Calu3 (cell line): ENCODE results near the gene BHLHA9. TPM values are rescaled to one million over a fixed set of nuclear protein-coding genes. Genes with fewer than 3 reads are reported as not detected.

Source experiments
- BruUV-seq: library from RNA; stranded (reverse); fragments of 400-500 nt; replicated peaks from 2 replicates; lab custom pipeline; 2021; lab: Mats Ljungman, UMichigan
- CTCF ChIA-PET: fragments of 300-600 bp; sonication (Branson Sonifier 250); formaldehyde crosslinking; loops from one replicate; lab custom pipeline; 2022; ENCODE audit warnings: antibody characterized with exemption; lab: Charles Lee
- DNase-seq: peaks from one replicate; pipeline ENCODE4 v3.0.0; 2022
- H3K27ac Mint-ChIP-seq: one replicate; pipeline ENCODE4 v1.8.0; 2022; ENCODE audit warnings: mixed read lengths; ENCODE audit not compliant: unreplicated experiment
- H3K27me3 Mint-ChIP-seq: one replicate; pipeline ENCODE4 v1.8.0; 2022; ENCODE audit warnings: mixed read lengths; ENCODE audit not compliant: unreplicated experiment
- H3K36me3 Mint-ChIP-seq: one replicate; pipeline ENCODE4 v1.8.0; 2022; ENCODE audit warnings: mild to moderate bottlenecking, moderate library complexity, mixed read lengths; ENCODE audit not compliant: insufficient read depth, unreplicated experiment
- H3K4me1 Mint-ChIP-seq: one replicate; pipeline ENCODE4 v1.8.0; 2022; ENCODE audit warnings: mild to moderate bottlenecking, low read depth, mixed read lengths; ENCODE audit not compliant: unreplicated experiment
- H3K4me3 Mint-ChIP-seq: one replicate; pipeline ENCODE4 v1.8.0; 2022; ENCODE audit warnings: mild to moderate bottlenecking, low read depth, moderate library complexity, mixed read lengths; ENCODE audit not compliant: unreplicated experiment
- H3K9me3 Mint-ChIP-seq: one replicate; pipeline ENCODE4 v1.8.0; 2022; ENCODE audit warnings: low read depth, mixed read lengths; ENCODE audit not compliant: unreplicated experiment
- CTCF ChIP-seq: fragments of 200-600 bp; IDR thresholded peaks from one replicate; pipeline ENCODE4 v1.8.0; 2022; ENCODE audit warnings: antibody characterized with exemption; ENCODE audit not compliant: unreplicated experiment
- intact Hi-C: fragments of 100-400 bp; cut with micrococcal nuclease; formaldehyde crosslinking; loops from one replicate; pipeline ENCODE4 v1.10.0; 2022; ENCODE audit not compliant: unreplicated experiment
- total RNA-seq: library from RNA; stranded (reverse); gene quantifications from 2 replicates; pipeline ENCODE4 v1.2.3, GENCODE V29; 2022

The BHLHA9 gene
- total RNA-seq, 1 experiment from 2014 or later, result not detected

DNA sequence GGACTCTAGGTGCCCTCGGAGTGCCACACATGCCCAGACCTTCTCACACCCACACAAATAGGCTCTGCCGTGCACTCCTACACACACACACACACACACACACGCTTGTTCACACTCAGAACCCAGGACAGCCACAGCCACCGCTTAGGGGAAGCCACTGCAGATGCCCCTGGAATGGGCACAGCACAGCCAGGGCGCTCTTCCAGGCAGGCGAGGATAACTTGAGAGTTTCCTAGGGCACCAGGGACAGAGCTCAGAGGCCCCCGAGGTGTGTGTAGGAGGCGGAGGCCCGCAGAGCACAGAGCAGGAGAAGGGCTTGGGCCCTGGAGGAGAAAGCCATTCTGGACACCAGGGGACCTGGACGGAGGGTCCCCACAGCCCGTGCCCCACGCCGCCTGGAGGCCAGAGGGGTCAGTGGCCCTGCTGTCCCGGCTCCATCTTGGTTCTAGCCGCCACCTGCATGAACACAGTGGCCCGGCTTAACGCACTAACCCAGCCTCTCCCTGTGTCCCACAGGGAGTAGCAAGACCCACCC lies 30.2 kb downstream of the BHLHA9 start:
- H3K36me3 Mint-ChIP-seq, result no peaks in the 10 kb centered on the region
- no peak for DNase-seq
- no peak for TF ChIP-seq CTCF
- H3K27ac Mint-ChIP-seq, result no peak overlapping the region
- H3K4me1 Mint-ChIP-seq, result no peaks in the 10 kb centered on the region
- intact Hi-C loops, result no loop called here
- no TSS peak for BruUV-seq
- no peak overlapping the region for H3K4me3 Mint-ChIP-seq
- CTCF ChIA-PET, result no interaction called here
- no peaks in the 10 kb centered on the region for H3K9me3 Mint-ChIP-seq
- peaks cover 66% of the 10 kb centered on the region for H3K27me3 Mint-ChIP-seq

DNA sequence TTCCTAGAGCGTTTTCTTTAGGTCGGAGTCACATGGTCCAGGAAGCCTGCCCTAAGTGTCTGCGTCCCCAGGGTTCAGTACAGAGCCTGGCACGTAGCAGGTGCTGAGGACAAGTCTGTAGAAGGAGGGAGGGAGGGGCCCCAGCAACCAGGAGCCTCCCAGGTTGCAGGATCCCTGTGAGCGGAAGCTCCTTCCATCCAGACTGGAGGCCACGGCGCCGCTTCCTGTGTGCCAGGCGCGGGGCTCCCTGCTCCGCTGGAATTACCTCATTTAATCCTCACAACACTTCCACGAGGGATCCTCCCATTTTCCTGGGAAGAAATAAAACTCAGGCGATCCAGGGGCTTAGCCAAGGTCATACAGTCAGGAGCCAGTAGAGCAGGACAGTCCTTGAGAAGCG lies 31.3 kb downstream of the BHLHA9 start:
- no peaks in the 10 kb centered on the region for H3K36me3 Mint-ChIP-seq
- no peak overlapping the region for H3K4me3 Mint-ChIP-seq
- CTCF ChIA-PET, result no interaction called here
- no peak for DNase-seq
- no TSS peak for BruUV-seq
- no peak overlapping the region for H3K27ac Mint-ChIP-seq
- peaks cover 75% of the 10 kb centered on the region for H3K27me3 Mint-ChIP-seq
- TF ChIP-seq CTCF, result no peak
- intact Hi-C loops, result no loop called here
- H3K4me1 Mint-ChIP-seq, result no peaks in the 10 kb centered on the region
- H3K9me3 Mint-ChIP-seq, result no peaks in the 10 kb centered on the region

- Mint-ChIP-seq H3K27ac (no peak overlapping the region), H3K4me1 (no peaks in the 10 kb centered on the region), H3K27me3 (peaks cover 73% of the 10 kb centered on the region), H3K4me3 (no peak overlapping the region), H3K36me3 (no peaks in the 10 kb centered on the region), H3K9me3 (no peaks in the 10 kb centered on the region)
- TF ChIP-seq CTCF, result no peak
- BruUV-seq, result no TSS peak
- DNase-seq, result no peak
- CTCF ChIA-PET, result interaction anchor here (0.5 kb wide), 1 partner anchor 498 kb away, joined by 3 read pairs; no protein-coding TSS in a partner anchor
- intact Hi-C loops, result no loop called here
Measured at GRCh38 chr17:1302761-1303160, 32.5 kb downstream of the BHLHA9 start.

- no TSS peak for BruUV-seq
- no peak overlapping the region for H3K27ac Mint-ChIP-seq
- peaks cover 55% of the 10 kb centered on the region for H3K27me3 Mint-ChIP-seq
- no peaks in the 10 kb centered on the region for H3K9me3 Mint-ChIP-seq
- no peak for TF ChIP-seq CTCF
- H3K4me1 Mint-ChIP-seq, result no peaks in the 10 kb centered on the region
- intact Hi-C loops, result no loop called here
- no peak for DNase-seq
- no peaks in the 10 kb centered on the region for H3K36me3 Mint-ChIP-seq
- H3K4me3 Mint-ChIP-seq, result no peak overlapping the region
- CTCF ChIA-PET, result no interaction called here
Measured at GRCh38 chr17:1304522-1304921, 34.3 kb downstream of the BHLHA9 start.
